HG03558 (cell line): Measurements from ENCODE around the gene GRM8.
A peak's percentile ranks its signal among the peaks of the same experiment; 100 is the strongest.

Source experiments
- ATAC-seq: cut with Tn5 transposase; IDR thresholded peaks from one replicate; pipeline ENCODE4 v1.9.1; 2021; ENCODE audit warnings: moderate number of reproducible peaks; ENCODE audit not compliant: unreplicated experiment; ENCODE audit errors: extremely low read depth

Gene GRM8

GRCh38 chr7:126606331-126606730, 646.4 kb downstream of the GRM8 start:
- ATAC-seq = no peak

- no peak for ATAC-seq
These were observed 647.2 kb downstream of the GRM8 start for GRCh38 chr7:126605553-126605952.

- ATAC-seq = no peak
These were observed 647.7 kb downstream of the GRM8 start for GRCh38 chr7:126605056-126605455.

- ATAC-seq = no peak
These were observed 663.6 kb downstream of the GRM8 start for GRCh38 chr7:126589068-126589684.

GRCh38 chr7:126578338-126578737, 674.4 kb downstream of the GRM8 start:
- ATAC-seq = no peak

GRCh38 chr7:126574276-126575250, 678.2 kb downstream of the GRM8 start:
- no peak for ATAC-seq

GRCh38 chr7:126570845-126571244, 681.9 kb downstream of the GRM8 start:
- ATAC-seq = peak; percentile 39

- no peak for ATAC-seq
These were observed 683.3 kb downstream of the GRM8 start for GRCh38 chr7:126569402-126569801.

GRCh38 chr7:126557271-126557670, 695.5 kb downstream of the GRM8 start:
- ATAC-seq = no peak

GRCh38 chr7:126541406-126541805, 711.3 kb downstream of the GRM8 start:
- no peak for ATAC-seq

- ATAC-seq = no peak
These were observed 717.6 kb downstream of the GRM8 start for GRCh38 chr7:126535176-126535575.

GRCh38 chr7:126533715-126534114, 719.0 kb downstream of the GRM8 start:
- no peak for ATAC-seq

- ATAC-seq = no peak
These were observed 722.9 kb downstream of the GRM8 start for GRCh38 chr7:126529833-126530232.

GRCh38 chr7:126529254-126529653, 723.5 kb downstream of the GRM8 start:
- ATAC-seq = no peak

GRCh38 chr7:126525906-126526305, 726.8 kb downstream of the GRM8 start:
- no peak for ATAC-seq

- no peak for ATAC-seq
These were observed 727.8 kb downstream of the GRM8 start for GRCh38 chr7:126524967-126525366.

GRCh38 chr7:126511046-126511445, 741.7 kb downstream of the GRM8 start:
- ATAC-seq = no peak

GRCh38 chr7:126501617-126502016, 751.1 kb downstream of the GRM8 start:
- no peak for ATAC-seq

GRCh38 chr7:126499481-126499880, 753.3 kb downstream of the GRM8 start:
- ATAC-seq = no peak

- ATAC-seq = no peak
These were observed 757.0 kb downstream of the GRM8 start for GRCh38 chr7:126495733-126496132.

GRCh38 chr7:126495001-126495400, 757.7 kb downstream of the GRM8 start:
- no peak for ATAC-seq

GRCh38 chr7:126493801-126494200, 758.9 kb downstream of the GRM8 start:
- no peak for ATAC-seq
